DOHH2 (cell line): Measurements from ENCODE around the gene S100Z.

Experiments
- EZH2phosphoT487 ChIP-seq: fragments of 200-600 bp; sonication (generic); IDR thresholded peaks from 2 replicates; pipeline ENCODE4 v1.6.1; 2017; ENCODE audit warnings: borderline replicate concordance, mild to moderate bottlenecking, antibody characterized with exemption, low read length, moderate library complexity, mixed read lengths
- TF ChIP-seq, protein P1 (sequence below): fragments of 200-600 bp; sonication (generic); IDR thresholded peaks from one replicate; pipeline ENCODE4 v1.5.1; 2014; ENCODE audit warnings: antibody characterized with exemption, mild to moderate bottlenecking, low read depth, low read length; ENCODE audit not compliant: poor library complexity, severe bottlenecking

DNA sequence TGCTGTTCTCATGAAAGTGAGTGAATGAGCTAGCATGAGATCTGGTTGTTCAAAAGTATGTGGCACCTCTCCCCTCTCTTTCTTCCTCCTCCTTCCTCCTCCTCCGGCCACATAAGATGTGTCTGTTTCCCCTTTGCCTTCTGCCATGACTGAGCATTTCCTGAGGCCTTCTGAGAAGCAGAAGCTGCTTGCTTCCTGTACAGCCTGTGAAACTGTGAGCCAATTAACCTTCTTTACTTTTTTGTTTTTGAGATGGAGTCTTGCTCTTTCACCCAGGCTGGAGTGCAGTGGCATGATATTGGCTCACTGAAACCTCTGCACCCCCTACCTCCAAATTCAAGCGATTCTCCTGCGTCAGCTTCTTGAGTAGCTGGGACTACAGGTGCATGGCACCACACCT lies 6.1 kb downstream of the S100Z start:
- TF ChIP-seq, protein P1, sequence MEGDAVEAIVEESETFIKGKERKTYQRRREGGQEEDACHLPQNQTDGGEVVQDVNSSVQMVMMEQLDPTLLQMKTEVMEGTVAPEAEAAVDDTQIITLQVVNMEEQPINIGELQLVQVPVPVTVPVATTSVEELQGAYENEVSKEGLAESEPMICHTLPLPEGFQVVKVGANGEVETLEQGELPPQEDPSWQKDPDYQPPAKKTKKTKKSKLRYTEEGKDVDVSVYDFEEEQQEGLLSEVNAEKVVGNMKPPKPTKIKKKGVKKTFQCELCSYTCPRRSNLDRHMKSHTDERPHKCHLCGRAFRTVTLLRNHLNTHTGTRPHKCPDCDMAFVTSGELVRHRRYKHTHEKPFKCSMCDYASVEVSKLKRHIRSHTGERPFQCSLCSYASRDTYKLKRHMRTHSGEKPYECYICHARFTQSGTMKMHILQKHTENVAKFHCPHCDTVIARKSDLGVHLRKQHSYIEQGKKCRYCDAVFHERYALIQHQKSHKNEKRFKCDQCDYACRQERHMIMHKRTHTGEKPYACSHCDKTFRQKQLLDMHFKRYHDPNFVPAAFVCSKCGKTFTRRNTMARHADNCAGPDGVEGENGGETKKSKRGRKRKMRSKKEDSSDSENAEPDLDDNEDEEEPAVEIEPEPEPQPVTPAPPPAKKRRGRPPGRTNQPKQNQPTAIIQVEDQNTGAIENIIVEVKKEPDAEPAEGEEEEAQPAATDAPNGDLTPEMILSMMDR = no peak
- no peak for TF ChIP-seq EZH2phosphoT487
